GM19395 (cell line): ENCODE results near the gene EPB41.

Experiments used
- ATAC-seq: cut with Tn5 transposase; IDR thresholded peaks from one replicate; pipeline ENCODE4 v1.9.1; 2021; ENCODE audit warnings: mild to moderate bottlenecking, moderate library complexity; ENCODE audit not compliant: unreplicated experiment

Gene EPB41

DNA sequence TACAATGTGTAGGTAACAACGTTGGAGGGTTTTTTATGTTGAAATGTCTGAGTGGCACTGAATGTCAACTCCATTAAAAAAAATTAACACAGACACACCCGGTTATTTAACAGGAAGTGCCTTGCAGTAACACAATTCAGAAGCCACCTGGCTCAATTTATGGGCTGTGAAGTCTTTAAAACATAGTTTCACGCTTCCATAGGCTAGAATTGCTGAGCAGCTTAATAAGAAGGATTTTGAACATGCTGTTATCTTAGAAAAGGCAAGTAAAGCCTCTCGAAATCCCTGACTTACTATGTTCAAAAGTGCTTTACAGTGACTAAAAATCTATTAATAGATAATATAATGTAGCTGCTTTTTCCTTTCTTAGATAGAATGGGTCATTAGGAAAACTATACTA, 247.7 kb downstream of the EPB41 start:
- ATAC-seq = no peak

DNA sequence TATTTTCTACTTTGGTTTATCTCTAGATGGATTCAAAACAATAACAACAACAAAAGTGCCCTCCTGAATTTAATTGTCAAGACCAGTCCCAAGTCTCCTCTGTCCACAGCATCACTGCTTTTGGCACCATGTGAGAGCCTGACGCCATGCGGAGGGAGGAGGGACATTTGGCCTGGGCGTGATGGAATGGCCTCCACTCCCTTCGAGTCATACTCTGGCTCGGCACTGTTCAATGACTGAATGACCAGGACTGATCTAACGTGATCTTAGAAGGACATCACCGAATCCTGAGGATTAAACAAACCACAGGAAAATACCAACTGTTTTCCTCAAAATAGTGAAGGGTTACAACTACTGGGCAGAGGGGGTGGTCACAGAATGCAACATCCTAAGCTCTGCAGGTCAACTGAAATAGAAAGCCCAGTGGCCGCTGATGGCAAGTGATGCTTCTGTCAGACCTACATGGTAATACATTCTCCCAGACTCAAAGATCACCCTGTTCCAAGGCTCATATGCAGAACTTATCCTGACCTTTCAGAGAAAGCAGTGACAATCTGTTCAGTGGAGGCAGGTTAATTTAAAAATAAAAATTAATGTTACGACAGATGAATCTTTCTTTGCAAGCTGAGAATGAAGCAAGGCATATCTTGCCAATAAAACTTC, 248.2 kb downstream of the EPB41 start:
- ATAC-seq = no peak

DNA sequence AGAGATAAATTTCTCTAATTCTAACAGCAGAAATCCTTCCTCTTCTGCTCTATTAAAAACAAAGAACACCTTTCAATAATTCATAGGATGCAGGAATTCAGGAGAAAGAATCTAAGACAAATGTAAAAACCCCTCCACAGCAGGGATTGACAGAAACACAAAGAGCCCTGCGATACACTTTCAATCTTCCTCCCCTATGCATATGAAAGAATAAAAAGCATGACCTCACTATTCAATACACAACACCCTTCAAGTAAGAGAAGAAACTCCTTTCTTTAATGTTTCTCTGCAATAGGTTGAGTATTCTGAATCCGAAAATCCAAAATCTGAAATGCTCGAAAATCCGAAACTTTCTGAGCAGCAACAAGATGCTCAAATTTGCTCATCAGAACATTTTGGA, 250.2 kb downstream of the EPB41 start:
- no peak for ATAC-seq

DNA sequence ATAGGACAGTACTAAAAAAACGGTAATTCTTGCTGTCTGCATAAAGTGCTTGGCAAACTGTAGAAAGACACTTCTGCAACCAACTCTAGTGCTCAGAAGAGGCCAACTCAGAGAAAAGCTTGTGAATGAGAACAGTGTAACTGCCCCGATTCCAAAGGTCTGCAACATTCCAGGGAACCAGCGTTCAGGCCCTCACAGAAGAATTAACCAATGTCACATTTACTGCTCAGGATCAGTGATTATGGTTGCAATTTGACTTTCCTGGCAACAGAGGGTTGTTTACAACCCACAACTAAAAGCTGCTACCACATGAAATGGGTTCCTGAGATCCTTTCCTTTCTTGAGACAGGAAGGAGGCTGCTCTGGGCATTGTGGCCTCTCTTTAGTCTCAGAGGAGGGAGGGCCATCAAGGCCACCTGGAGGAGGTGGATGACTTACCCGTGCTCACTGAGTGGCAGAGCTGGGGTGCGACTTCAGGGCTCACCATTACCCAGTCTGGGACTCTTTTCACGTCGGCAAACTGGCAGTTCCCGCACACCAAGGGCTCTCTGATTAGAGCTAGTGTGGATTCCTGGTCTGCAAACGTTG, 252.0 kb downstream of the EPB41 start:
- no peak for ATAC-seq

DNA sequence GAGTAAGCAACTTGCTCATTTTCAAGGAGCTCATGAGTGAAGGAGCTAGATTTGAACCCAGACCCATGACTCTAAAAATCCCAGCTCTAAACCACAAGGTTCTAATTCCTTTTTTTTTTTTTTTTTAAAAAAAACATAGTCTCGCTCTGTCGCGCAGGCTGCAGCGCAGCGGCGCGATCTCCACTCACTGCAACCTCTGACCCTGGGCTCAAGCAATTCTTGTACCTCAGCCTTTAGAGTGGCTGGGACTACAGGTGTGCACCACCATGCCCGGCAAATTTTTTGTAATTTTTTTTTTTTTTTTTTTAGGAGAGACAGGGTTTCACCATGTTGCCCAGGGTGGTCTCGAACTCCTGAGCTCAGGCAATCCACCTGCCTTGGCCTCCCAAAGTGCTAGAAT, 253.5 kb downstream of the EPB41 start:
- ATAC-seq = no peak
